GM10266 (cell line): Measurements from ENCODE around the gene PIP4K2A.
A peak's percentile ranks its signal among the peaks of the same experiment; 100 is the strongest.

Experiments used
- DNase-seq: peaks from one replicate; pipeline ENCODE4 v3.0.0; 2012; ENCODE audit errors: extremely low spot score
- CTCF ChIP-seq: IDR thresholded peaks from 2 replicates; pipeline ENCODE4 v1.5.1; 2012; ENCODE audit warnings: mild to moderate bottlenecking, low read depth; ENCODE audit not compliant: control insufficient read depth, insufficient read depth; ENCODE audit errors: missing control alignments

PIP4K2A gene

GRCh38 chr10:22583683-22584082 lies 130.7 kb downstream of the PIP4K2A start:
- no peak for DNase-seq
- no peak for TF ChIP-seq CTCF

- no peak for DNase-seq
- TF ChIP-seq CTCF = no peak
These were observed 132.9 kb downstream of the PIP4K2A start for GRCh38 chr10:22581461-22581860.

- DNase-seq = no peak
These were observed 133.7 kb downstream of the PIP4K2A start for GRCh38 chr10:22580711-22581110.

GRCh38 chr10:22579826-22580225 lies 134.6 kb downstream of the PIP4K2A start:
- no peak for DNase-seq
- no peak for TF ChIP-seq CTCF

More at GRCh38 chr10:22580711-22581110, 133.7 kb downstream of the PIP4K2A start:
- no peak for TF ChIP-seq CTCF

- no peak for DNase-seq
- peak; percentile 46 for TF ChIP-seq CTCF
These were observed 140.4 kb downstream of the PIP4K2A start for GRCh38 chr10:22573820-22574569.

- no peak for DNase-seq
- no peak for TF ChIP-seq CTCF
These were observed 143.5 kb downstream of the PIP4K2A start for GRCh38 chr10:22570733-22571430.

- DNase-seq = no peak
- no peak for TF ChIP-seq CTCF
These were observed 144.1 kb downstream of the PIP4K2A start for GRCh38 chr10:22570234-22570633.
